B cell (primary cell): Measurements from ENCODE around the gene CCDC112. TPM values are rescaled to one million over a fixed set of nuclear protein-coding genes. Genes with fewer than 3 reads are reported as not detected.

Experiments
- ATAC-seq: fragments of 200-7000 bp; cut with Tn5 transposase; one replicate; pipeline ENCODE4 v1.10.0; 2021; ENCODE audit warnings: low read depth, mild to moderate bottlenecking, moderate number of reproducible peaks, moderate library complexity
- CTCF ChIA-PET: fragments of 350-600 bp; sonication (Branson Sonifier 250); formaldehyde crosslinking; loops from one replicate; lab custom pipeline; 2021; ENCODE audit warnings: antibody characterized with exemption, inconsistent platforms; lab: Charles Lee
- POLR2A ChIA-PET: fragments of 350-600 bp; sonication (Branson Sonifier 250); formaldehyde crosslinking; loops from one replicate; lab custom pipeline; 2021; ENCODE audit warnings: antibody characterized with exemption; lab: Charles Lee
- DNase-seq: peaks from one replicate; pipeline ENCODE4 v3.0.0; 2013
- H2AFZ ChIP-seq: 2 replicates; pipeline ENCODE4 v1.6.1; 2012; ENCODE audit warnings: mild to moderate bottlenecking, low read depth, low read length; ENCODE audit not compliant: insufficient read depth, poor library complexity, severe bottlenecking
- H3K27ac ChIP-seq, 2 donors: 1 replicate in 1 of 2; 2 replicates in 1 of 2; pipeline ENCODE4 v1.5.1; 2012 to 2013; ENCODE audit warnings: low read length in 2 of 2, mild to moderate bottlenecking in 2 of 2, moderate library complexity in 1 of 2
- H3K27me3 ChIP-seq, 4 experiments: fragments of 200-600 bp in 1 of 4; sonication (generic) in 1 of 4; replicated peaks in 1 of 4; 1 replicate in 2 of 4; 2 replicates in 2 of 4; pipeline versions ENCODE4 v1.6.1 to v1.7.0; 2013 to 2016; ENCODE audit warnings: low read length in 3 of 4, mild to moderate bottlenecking in 2 of 4, mixed read lengths in 1 of 4, moderate library complexity in 1 of 4; ENCODE audit not compliant: insufficient read depth in 4 of 4, control insufficient read depth in 3 of 4; ENCODE audit errors: control extremely low read depth in 1 of 4
- H3K36me3 ChIP-seq, 2 experiments: replicated peaks in 1 of 2; 1 replicate in 1 of 2; 2 replicates in 1 of 2; pipeline versions ENCODE4 v1.6.1 to v1.7.1; 2013; ENCODE audit warnings: low read length in 1 of 2; ENCODE audit not compliant: insufficient read depth in 2 of 2, control insufficient read depth in 1 of 2; ENCODE audit errors: control extremely low read depth in 1 of 2, extremely low read depth in 1 of 2
- H3K4me1 ChIP-seq, 2 donors: fragments of 200-600 bp in 1 of 2; sonication (generic) in 1 of 2; 1 replicate in 1 of 2; 2 replicates in 1 of 2; pipeline versions ENCODE4 v1.5.1 to v1.6.1; 2013 to 2017; ENCODE audit warnings: low read length in 2 of 2; ENCODE audit not compliant: control insufficient read depth in 2 of 2, insufficient read depth in 2 of 2
- H3K4me2 ChIP-seq: replicated peaks from 2 replicates; pipeline ENCODE3; 2012; ENCODE audit warnings: mild to moderate bottlenecking, low read depth, low read length; ENCODE audit not compliant: poor library complexity, severe bottlenecking
- H3K4me3 ChIP-seq, 5 experiments: fragments of 200-600 bp in 1 of 5; sonication (generic) in 1 of 5; 1 replicate in 3 of 5; 2 replicates in 2 of 5; pipeline versions ENCODE4 v1.5.1 to v1.7.0; 2011 to 2016; ENCODE audit warnings: low read length in 4 of 5, mild to moderate bottlenecking in 4 of 5, low read depth in 2 of 5, control low read depth in 1 of 5, moderate library complexity in 1 of 5; ENCODE audit not compliant: insufficient read depth in 1 of 5; ENCODE audit errors: control extremely low read depth in 1 of 5, extremely low read depth in 1 of 5
- H3K79me2 ChIP-seq: fragments of 200-600 bp; sonication (generic); one replicate; pipeline ENCODE4 v1.6.0; 2016; ENCODE audit warnings: low read length; ENCODE audit not compliant: control insufficient read depth, insufficient read depth
- H3K9ac ChIP-seq: fragments of 200-600 bp; sonication (generic); 2 replicates; pipeline ENCODE4 v1.6.1; 2017; ENCODE audit warnings: mild to moderate bottlenecking, low read length, moderate library complexity
- H3K9me3 ChIP-seq, 3 donors: one replicate each; pipeline versions ENCODE4 v1.6.1 to v1.7.1; 2013; ENCODE audit warnings: low read length in 2 of 3; ENCODE audit not compliant: control insufficient read depth in 2 of 3, insufficient read depth in 1 of 3; ENCODE audit errors: control extremely low read depth in 1 of 3
- H4K20me1 ChIP-seq: 2 replicates; pipeline ENCODE4 v1.6.0; 2012; ENCODE audit warnings: mild to moderate bottlenecking, low read length; ENCODE audit not compliant: insufficient read depth, control insufficient read depth, poor library complexity, severe bottlenecking
- H3K27ac Mint-ChIP-seq: one replicate; pipeline ENCODE4 v1.8.0; 2021; ENCODE audit warnings: mixed read lengths
- H3K27me3 Mint-ChIP-seq: one replicate; pipeline ENCODE4 v1.8.0; 2021; ENCODE audit warnings: mixed read lengths
- H3K4me1 Mint-ChIP-seq: one replicate; pipeline ENCODE4 v1.8.0; 2021; ENCODE audit warnings: mixed read lengths
- H3K4me3 Mint-ChIP-seq: one replicate; pipeline ENCODE4 v1.8.0; 2021; ENCODE audit warnings: mixed read lengths
- H3K9me3 Mint-ChIP-seq: one replicate; pipeline ENCODE4 v1.8.0; 2022; ENCODE audit warnings: mixed read lengths; ENCODE audit not compliant: insufficient read depth
- EZH2 ChIP-seq: IDR thresholded peaks from 2 replicates; pipeline ENCODE4 v1.6.1; 2012; ENCODE audit warnings: borderline replicate concordance, low read depth, mild to moderate bottlenecking, moderate library complexity, low read length; ENCODE audit not compliant: insufficient read depth, poor library complexity, severe bottlenecking
- WGBS: methylation state at CpG from one replicate; pipeline ENCODE4 v1.1.5; 2013; ENCODE audit warnings: missing lambda C conversion rate; ENCODE audit not compliant: insufficient coverage; 5-methylcytosine and 5-hydroxymethylcytosine counted together
- intact Hi-C: fragments of 100-400 bp; cut with micrococcal nuclease; formaldehyde crosslinking; loops from one replicate; pipeline ENCODE4 v1.10.0; 2022
- polyA plus RNA-seq: library from polyadenylated mRNA; depleted of rRNA; stranded (reverse); fragments of >200 nt; gene quantifications from 2 replicates; pipeline ENCODE4 v1.2.3, GENCODE V29; 2012
- total RNA-seq, 2 donors: library from RNA; stranded (reverse); fragments of 120-200 nt in 1 of 2; gene quantifications; 1 replicate in 1 of 2; 2 replicates in 1 of 2; pipeline versions ENCODE4 v1.2.3 to v1.2.4, GENCODE V29; 2013 to 2022
- TF ChIP-seq, protein P1 (sequence below): fragments of 200-600 bp; IDR thresholded peaks from one replicate; pipeline ENCODE4 v1.8.0; 2022; ENCODE audit warnings: antibody characterized with exemption, mild to moderate bottlenecking

CCDC112 gene
- total and polyA plus RNA-seq, 2 donors (not counting 1 experiment from before 2014, with no cell fraction given): 3.7 to 9.6 TPM

DNA sequence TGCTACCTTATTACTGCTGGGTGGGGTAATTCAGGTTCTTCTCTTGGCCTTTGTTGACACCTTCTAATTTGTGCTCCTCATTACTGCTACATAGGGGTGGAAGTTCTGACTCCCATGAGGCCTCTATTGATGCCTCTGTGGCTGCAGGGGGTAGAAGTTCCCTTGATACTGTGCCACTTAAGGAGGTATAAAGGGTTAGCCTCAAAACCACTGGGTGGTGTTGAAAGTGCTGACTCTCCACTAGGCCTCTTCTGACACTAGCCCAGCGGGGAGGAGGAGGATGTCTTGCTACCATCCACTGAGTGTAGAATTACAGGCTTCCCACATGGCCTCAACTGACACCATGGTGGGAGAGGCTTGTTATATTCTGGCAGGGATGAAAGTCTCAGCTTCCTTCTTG lies 36.7 kb upstream of the CCDC112 start:
- Histone ChIP-seq H3K36me3 (no peaks in the 10 kb centered on the region), H3K4me2 (no peak overlapping the region), H4K20me1 (no peaks in the 10 kb centered on the region), H3K4me1 (peaks cover 6 to 14% of the 10 kb centered on the region in 2 donors), H3K27ac (no peak overlapping the region), H3K79me2 (no peaks in the 10 kb centered on the region), H3K27me3 (no peaks in the 10 kb centered on the region), H2AFZ (no peak overlapping the region), H3K9me3 (no peaks in the 10 kb centered on the region), H3K4me3 (no peak overlapping the region), H3K9ac (no peak overlapping the region)
- no peaks in the 10 kb centered on the region for H3K27me3 Mint-ChIP-seq
- H3K4me3 Mint-ChIP-seq: no peak overlapping the region
- no peak for TF ChIP-seq EZH2
- TF ChIP-seq, protein P1, sequence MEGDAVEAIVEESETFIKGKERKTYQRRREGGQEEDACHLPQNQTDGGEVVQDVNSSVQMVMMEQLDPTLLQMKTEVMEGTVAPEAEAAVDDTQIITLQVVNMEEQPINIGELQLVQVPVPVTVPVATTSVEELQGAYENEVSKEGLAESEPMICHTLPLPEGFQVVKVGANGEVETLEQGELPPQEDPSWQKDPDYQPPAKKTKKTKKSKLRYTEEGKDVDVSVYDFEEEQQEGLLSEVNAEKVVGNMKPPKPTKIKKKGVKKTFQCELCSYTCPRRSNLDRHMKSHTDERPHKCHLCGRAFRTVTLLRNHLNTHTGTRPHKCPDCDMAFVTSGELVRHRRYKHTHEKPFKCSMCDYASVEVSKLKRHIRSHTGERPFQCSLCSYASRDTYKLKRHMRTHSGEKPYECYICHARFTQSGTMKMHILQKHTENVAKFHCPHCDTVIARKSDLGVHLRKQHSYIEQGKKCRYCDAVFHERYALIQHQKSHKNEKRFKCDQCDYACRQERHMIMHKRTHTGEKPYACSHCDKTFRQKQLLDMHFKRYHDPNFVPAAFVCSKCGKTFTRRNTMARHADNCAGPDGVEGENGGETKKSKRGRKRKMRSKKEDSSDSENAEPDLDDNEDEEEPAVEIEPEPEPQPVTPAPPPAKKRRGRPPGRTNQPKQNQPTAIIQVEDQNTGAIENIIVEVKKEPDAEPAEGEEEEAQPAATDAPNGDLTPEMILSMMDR: no peak
- H3K27ac Mint-ChIP-seq: no peak overlapping the region
- peaks cover 34% of the 10 kb centered on the region for H3K4me1 Mint-ChIP-seq
- no peaks in the 10 kb centered on the region for H3K9me3 Mint-ChIP-seq
- no peak for DNase-seq
- ChIA-PET POLR2A (no interaction called here), CTCF (no interaction called here)
- intact Hi-C loops: no loop called here
- no CpG with 5 or more reads among the region's 1 CpG for WGBS
- no peak for ATAC-seq

DNA sequence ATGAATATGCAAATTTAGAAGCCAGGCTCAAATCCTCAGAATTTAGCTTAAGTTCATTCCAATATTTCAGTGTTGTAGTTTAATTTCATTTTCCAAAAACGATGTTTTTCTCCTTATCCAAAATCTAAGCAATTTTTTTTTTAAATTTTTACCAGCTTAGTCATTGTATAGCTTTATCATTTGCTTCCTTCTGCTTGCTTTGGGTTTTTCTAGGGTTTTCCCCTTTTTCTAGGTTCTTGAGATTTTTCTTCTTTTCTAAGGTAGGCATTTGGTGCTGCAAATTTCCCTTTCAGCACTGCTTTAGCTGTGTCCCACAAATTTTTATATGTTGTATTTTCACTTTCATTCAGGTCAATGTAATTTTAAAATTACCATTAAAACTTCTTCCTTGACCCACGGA lies 34.4 kb upstream of the CCDC112 start:
- POLR2A ChIA-PET: no interaction called here

More for the DNA sequence above, 34.4 kb upstream of the CCDC112 start:
- no peak overlapping the region for H3K9ac ChIP-seq
- Mint-ChIP-seq H3K4me1 (peaks cover 36% of the 10 kb centered on the region), H3K4me3 (no peak overlapping the region), H3K27ac (no peak overlapping the region), H3K9me3 (no peaks in the 10 kb centered on the region), H3K27me3 (no peaks in the 10 kb centered on the region)
- H3K27ac ChIP-seq: no peak overlapping the region
- no peaks in the 10 kb centered on the region for H3K36me3 ChIP-seq
- H3K4me3 ChIP-seq: no peak overlapping the region
- no peak overlapping the region for H2AFZ ChIP-seq
- H3K4me1 ChIP-seq: peaks cover 6 to 14% of the 10 kb centered on the region in 2 donors
- H3K4me2 ChIP-seq: no peak overlapping the region
- peaks cover 0 to 1% (median 0%) of the 10 kb centered on the region in 4 experiments for H3K27me3 ChIP-seq
- CTCF ChIA-PET: interaction anchor here (1.4 kb wide), 1 partner anchor 21 kb away, joined by 5 read pairs; no protein-coding TSS in a partner anchor
- no peaks in the 10 kb centered on the region for H3K9me3 ChIP-seq
- no CpG with 5 or more reads among the region's 2 CpGs for WGBS
- TF ChIP-seq EZH2: no peak
- H4K20me1 ChIP-seq: no peaks in the 10 kb centered on the region
- no peak for ATAC-seq
- no peaks in the 10 kb centered on the region for H3K79me2 ChIP-seq
- intact Hi-C loops: no loop called here
- no peak for DNase-seq
